ENCODE data around the gene RPS6KC1. TPM values are rescaled to one million over a fixed set of nuclear protein-coding genes. Genes with fewer than 3 reads are reported as not detected.

Gene RPS6KC1
- total RNA-seq, 1 experiment from 2014 or later = 20.5 TPM

- in situ Hi-C loops (cut with HindIII; ENCODE audit: low pct_unique_long_range_greater_than_20kb, low sequenced_read_pairs) (no loop called here), intact Hi-C loops (cut with micrococcal nuclease; ENCODE audit: unreplicated experiment) (no loop called here)
- ATAC-seq = no peak
- H3K27me3 ChIP-seq (ENCODE audit: control insufficient read depth, insufficient read depth, low read length) = no peaks in the 10 kb centered on the region; the same call in 1 of the 2 replicates
- ChIA-PET CTCF (no interaction called here), POLR2A (no interaction called here)
- no peak overlapping the region for H3K27ac ChIP-seq (ENCODE audit: low read length)
- no peaks in the 10 kb centered on the region for H3K36me3 ChIP-seq (ENCODE audit: control insufficient read depth, insufficient read depth, low read length)
- no TSS peak for BruUV-seq (replicated peaks)
- H3K4me1 ChIP-seq (ENCODE audit: control insufficient read depth, insufficient read depth, low read length) = no peaks in the 10 kb centered on the region
- H3K9me3 ChIP-seq (ENCODE audit: control insufficient read depth, insufficient read depth, low read depth, low read length) = no peaks in the 10 kb centered on the region
- H3K4me3 ChIP-seq (ENCODE audit: low read depth in 2 of 2, low read length in 2 of 2) = no peak overlapping the region
- TF ChIP-seq, protein P1, sequence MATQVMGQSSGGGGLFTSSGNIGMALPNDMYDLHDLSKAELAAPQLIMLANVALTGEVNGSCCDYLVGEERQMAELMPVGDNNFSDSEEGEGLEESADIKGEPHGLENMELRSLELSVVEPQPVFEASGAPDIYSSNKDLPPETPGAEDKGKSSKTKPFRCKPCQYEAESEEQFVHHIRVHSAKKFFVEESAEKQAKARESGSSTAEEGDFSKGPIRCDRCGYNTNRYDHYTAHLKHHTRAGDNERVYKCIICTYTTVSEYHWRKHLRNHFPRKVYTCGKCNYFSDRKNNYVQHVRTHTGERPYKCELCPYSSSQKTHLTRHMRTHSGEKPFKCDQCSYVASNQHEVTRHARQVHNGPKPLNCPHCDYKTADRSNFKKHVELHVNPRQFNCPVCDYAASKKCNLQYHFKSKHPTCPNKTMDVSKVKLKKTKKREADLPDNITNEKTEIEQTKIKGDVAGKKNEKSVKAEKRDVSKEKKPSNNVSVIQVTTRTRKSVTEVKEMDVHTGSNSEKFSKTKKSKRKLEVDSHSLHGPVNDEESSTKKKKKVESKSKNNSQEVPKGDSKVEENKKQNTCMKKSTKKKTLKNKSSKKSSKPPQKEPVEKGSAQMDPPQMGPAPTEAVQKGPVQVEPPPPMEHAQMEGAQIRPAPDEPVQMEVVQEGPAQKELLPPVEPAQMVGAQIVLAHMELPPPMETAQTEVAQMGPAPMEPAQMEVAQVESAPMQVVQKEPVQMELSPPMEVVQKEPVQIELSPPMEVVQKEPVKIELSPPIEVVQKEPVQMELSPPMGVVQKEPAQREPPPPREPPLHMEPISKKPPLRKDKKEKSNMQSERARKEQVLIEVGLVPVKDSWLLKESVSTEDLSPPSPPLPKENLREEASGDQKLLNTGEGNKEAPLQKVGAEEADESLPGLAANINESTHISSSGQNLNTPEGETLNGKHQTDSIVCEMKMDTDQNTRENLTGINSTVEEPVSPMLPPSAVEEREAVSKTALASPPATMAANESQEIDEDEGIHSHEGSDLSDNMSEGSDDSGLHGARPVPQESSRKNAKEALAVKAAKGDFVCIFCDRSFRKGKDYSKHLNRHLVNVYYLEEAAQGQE (IDR thresholded peaks at IDR 0.05; ENCODE audit: insufficient read depth in 1 of 2, low read depth in 2 of 2, low read length in 1 of 2) = no peak
- TF ChIP-seq CTCF (IDR thresholded peaks at IDR 0.05) = no peak
- TF ChIP-seq SIN3A (IDR thresholded peaks at IDR 0.05; ENCODE audit: borderline replicate concordance, insufficient read depth, low read depth, low read length) = no peak
- no peak for TF ChIP-seq POLR2AphosphoS5 (IDR thresholded peaks at IDR 0.05; ENCODE audit: low read depth, low read length)
- no peak for TF ChIP-seq TCF7L2 (IDR thresholded peaks at IDR 0.05; ENCODE audit: low read depth, low read length)
- DNase-seq (ENCODE audit: low read depth, low spot score) = no peak
Observed at GRCh38 chr1:213032651-213033050, 18.4 kb upstream of the RPS6KC1 start.

- Histone ChIP-seq H3K4me3 (ENCODE audit: low read depth in 2 of 2, low read length in 2 of 2) (no peak overlapping the region), H3K27me3 (ENCODE audit: control insufficient read depth, insufficient read depth, low read length) (no peaks in the 10 kb centered on the region; the same call in 1 of the 2 replicates), H3K36me3 (ENCODE audit: control insufficient read depth, insufficient read depth, low read length) (no peaks in the 10 kb centered on the region), H3K4me1 (ENCODE audit: control insufficient read depth, insufficient read depth, low read length) (no peaks in the 10 kb centered on the region), H3K9me3 (ENCODE audit: control insufficient read depth, insufficient read depth, low read depth, low read length) (no peaks in the 10 kb centered on the region), H3K27ac (ENCODE audit: low read length) (no peak overlapping the region)
- intact Hi-C loops (cut with micrococcal nuclease; ENCODE audit: unreplicated experiment) = no loop called here
- DNase-seq (ENCODE audit: low read depth, low spot score) (no peak), ATAC-seq (no peak)
- ChIA-PET CTCF (no interaction called here), POLR2A (no interaction called here)
- in situ Hi-C loops (cut with HindIII; ENCODE audit: low pct_unique_long_range_greater_than_20kb, low sequenced_read_pairs) = no loop called here
- TF ChIP-seq SIN3A (IDR thresholded peaks at IDR 0.05; ENCODE audit: borderline replicate concordance, insufficient read depth, low read depth, low read length) (no peak), CTCF (IDR thresholded peaks at IDR 0.05) (no peak), POLR2AphosphoS5 (IDR thresholded peaks at IDR 0.05; ENCODE audit: low read depth, low read length) (no peak), TCF7L2 (IDR thresholded peaks at IDR 0.05; ENCODE audit: low read depth, low read length) (no peak)
- TF ChIP-seq, protein P1 (IDR thresholded peaks at IDR 0.05; ENCODE audit: insufficient read depth in 1 of 2, low read depth in 2 of 2, low read length in 1 of 2) = no peak
- BruUV-seq (replicated peaks) = no TSS peak
Observed at GRCh38 chr1:213034713-213035112, 16.3 kb upstream of the RPS6KC1 start.

All from Panc1 (cell line).